ENCODE data around the gene MTUS2. TPM values are rescaled to one million over a fixed set of nuclear protein-coding genes. Genes with fewer than 3 reads are reported as not detected.

Gene MTUS2
- total and polyA plus RNA-seq, 2 donors (not counting 1 experiment from before 2014, with no cell fraction given), result 0.06 TPM; not detected in 1

DNA sequence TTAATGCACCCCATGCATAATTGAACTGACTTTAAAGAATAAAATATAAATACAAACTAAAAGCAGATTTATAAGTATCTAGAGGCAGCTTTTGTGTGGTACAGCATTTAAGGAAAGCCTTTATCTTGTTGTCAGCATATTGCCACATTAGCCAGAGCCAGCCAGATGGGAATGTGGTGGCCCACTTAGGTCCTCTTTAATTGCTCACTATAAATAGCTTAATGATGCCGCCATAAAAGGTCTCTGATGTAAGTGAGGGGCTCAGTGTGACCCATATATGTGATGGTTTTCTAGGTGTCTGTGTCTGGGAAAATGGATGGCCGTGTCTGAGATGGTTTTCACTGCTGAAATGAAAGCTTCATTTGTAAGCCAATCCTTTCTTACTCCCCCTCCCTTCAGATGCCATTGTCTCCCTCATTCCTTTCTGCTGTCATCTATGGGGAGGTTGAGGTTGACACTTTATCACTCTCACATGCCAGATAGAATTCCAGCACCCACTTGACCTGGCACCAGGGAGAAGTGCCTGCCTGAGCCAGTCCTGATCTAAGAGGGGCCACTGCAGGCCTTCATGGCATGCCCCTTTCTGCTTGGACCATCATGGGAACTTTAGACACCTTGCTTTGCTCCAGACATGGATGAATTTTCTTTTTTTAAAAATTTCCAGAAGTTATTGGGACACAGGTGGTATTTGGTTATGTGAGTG is 135.3 kb downstream of the MTUS2 start:
- no peaks in the 10 kb centered on the region for H3K79me2 ChIP-seq (ENCODE audit: control insufficient read depth, insufficient read depth, low read length)
- no peak overlapping the region for H2AFZ ChIP-seq (ENCODE audit: low read length)
- H3K9me3 ChIP-seq (ENCODE audit: control insufficient read depth, insufficient read depth, low read depth, low read length), result no peaks in the 10 kb centered on the region
- no peak overlapping the region for H3K4me2 ChIP-seq (ENCODE audit: extremely low read depth, insufficient read depth, low read length)
- no peak overlapping the region for H3K4me3 ChIP-seq (replicated peaks in 1 of 4; ENCODE audit: control extremely low read depth in 1 of 4, insufficient read depth in 1 of 4, low read depth in 3 of 4, low read length in 4 of 4)
- H3K27me3 ChIP-seq (ENCODE audit: control insufficient read depth, insufficient read depth, low read length), result no peaks in the 10 kb centered on the region
- TF ChIP-seq, protein P1, sequence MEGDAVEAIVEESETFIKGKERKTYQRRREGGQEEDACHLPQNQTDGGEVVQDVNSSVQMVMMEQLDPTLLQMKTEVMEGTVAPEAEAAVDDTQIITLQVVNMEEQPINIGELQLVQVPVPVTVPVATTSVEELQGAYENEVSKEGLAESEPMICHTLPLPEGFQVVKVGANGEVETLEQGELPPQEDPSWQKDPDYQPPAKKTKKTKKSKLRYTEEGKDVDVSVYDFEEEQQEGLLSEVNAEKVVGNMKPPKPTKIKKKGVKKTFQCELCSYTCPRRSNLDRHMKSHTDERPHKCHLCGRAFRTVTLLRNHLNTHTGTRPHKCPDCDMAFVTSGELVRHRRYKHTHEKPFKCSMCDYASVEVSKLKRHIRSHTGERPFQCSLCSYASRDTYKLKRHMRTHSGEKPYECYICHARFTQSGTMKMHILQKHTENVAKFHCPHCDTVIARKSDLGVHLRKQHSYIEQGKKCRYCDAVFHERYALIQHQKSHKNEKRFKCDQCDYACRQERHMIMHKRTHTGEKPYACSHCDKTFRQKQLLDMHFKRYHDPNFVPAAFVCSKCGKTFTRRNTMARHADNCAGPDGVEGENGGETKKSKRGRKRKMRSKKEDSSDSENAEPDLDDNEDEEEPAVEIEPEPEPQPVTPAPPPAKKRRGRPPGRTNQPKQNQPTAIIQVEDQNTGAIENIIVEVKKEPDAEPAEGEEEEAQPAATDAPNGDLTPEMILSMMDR (conservative IDR thresholded peaks at IDR 0.05 in 1 of 2, IDR thresholded peaks at IDR 0.05 in 1 of 2; ENCODE audit: low read depth in 1 of 2, low read length in 2 of 2), result no peak
- no peak for TF ChIP-seq EZH2 (IDR thresholded peaks at IDR 0.05; ENCODE audit: low read length, missing control alignments)
- H3K9ac ChIP-seq (ENCODE audit: insufficient read depth, low read length), result no peak overlapping the region
- no peak for DNase-seq (ENCODE audit: low read depth in 2 of 2)
- no peaks in the 10 kb centered on the region for H3K4me1 ChIP-seq (ENCODE audit: control insufficient read depth, extremely low read depth, insufficient read depth, low read length)
- no peak overlapping the region for H3K27ac ChIP-seq (ENCODE audit: insufficient read depth, low read length)
- no peaks in the 10 kb centered on the region for H3K36me3 ChIP-seq (ENCODE audit: control insufficient read depth, insufficient read depth, low read length)
- H4K20me1 ChIP-seq (ENCODE audit: control insufficient read depth, extremely low read depth, insufficient read depth, low read length), result no peaks in the 10 kb centered on the region

DNA sequence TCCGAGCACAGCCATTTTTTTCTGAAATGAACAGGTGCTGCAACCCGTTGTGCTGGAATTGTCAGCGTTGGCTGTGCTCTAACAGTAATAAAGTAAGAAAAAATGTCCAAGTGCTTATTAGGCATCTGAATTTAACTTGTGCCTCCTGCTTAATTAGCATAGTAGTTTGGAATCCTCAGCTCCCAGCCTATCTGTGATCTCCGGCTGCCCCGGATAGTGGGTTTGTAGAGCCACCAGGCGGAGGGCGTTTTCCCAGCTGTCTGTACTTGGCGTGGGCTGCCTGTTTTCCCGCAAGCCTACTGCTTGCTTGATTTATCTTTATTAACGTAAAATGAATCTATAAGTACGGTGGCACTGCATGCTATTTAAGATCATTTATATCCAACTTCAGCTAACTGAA is 137.9 kb downstream of the MTUS2 start:
- Histone ChIP-seq H4K20me1 (ENCODE audit: control insufficient read depth, extremely low read depth, insufficient read depth, low read length) (no peaks in the 10 kb centered on the region), H3K79me2 (ENCODE audit: control insufficient read depth, insufficient read depth, low read length) (no peaks in the 10 kb centered on the region), H3K27me3 (ENCODE audit: control insufficient read depth, insufficient read depth, low read length) (no peaks in the 10 kb centered on the region), H3K4me3 (replicated peaks in 1 of 4; ENCODE audit: control extremely low read depth in 1 of 4, insufficient read depth in 1 of 4, low read depth in 3 of 4, low read length in 4 of 4) (no peak overlapping the region), H2AFZ (ENCODE audit: low read length) (no peak overlapping the region), H3K27ac (ENCODE audit: insufficient read depth, low read length) (no peak overlapping the region), H3K9me3 (ENCODE audit: control insufficient read depth, insufficient read depth, low read depth, low read length) (no peaks in the 10 kb centered on the region), H3K4me2 (ENCODE audit: extremely low read depth, insufficient read depth, low read length) (no peak overlapping the region), H3K36me3 (ENCODE audit: control insufficient read depth, insufficient read depth, low read length) (no peaks in the 10 kb centered on the region), H3K9ac (ENCODE audit: insufficient read depth, low read length) (no peak overlapping the region), H3K4me1 (ENCODE audit: control insufficient read depth, extremely low read depth, insufficient read depth, low read length) (no peaks in the 10 kb centered on the region)
- TF ChIP-seq EZH2 (IDR thresholded peaks at IDR 0.05; ENCODE audit: low read length, missing control alignments), result no peak
- TF ChIP-seq, protein P1 (conservative IDR thresholded peaks at IDR 0.05 in 1 of 2, IDR thresholded peaks at IDR 0.05 in 1 of 2; ENCODE audit: low read depth in 1 of 2, low read length in 2 of 2), result no peak
- DNase-seq (ENCODE audit: low read depth in 2 of 2), result no peak

DNA sequence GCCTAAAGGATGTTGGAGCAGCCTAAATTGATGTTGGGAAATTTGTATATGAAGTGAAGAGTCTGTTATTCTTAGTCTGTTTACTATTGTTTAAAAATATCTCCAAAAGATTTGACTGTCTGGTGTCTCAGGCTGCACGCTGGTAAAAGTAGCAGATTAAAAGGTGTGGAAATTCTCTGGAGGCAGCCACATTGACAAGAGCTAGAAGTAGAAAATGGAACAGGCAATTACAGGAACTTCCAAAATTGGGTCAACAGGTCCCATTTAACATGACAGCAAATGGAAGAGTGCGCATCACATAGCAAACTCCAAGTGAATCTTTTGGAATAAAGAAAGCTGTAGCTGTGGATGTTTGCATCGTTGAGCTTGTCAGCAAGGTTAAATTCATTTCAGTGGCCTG is 138.3 kb downstream of the MTUS2 start:
- Histone ChIP-seq H3K4me1 (ENCODE audit: control insufficient read depth, extremely low read depth, insufficient read depth, low read length) (no peaks in the 10 kb centered on the region), H3K4me3 (replicated peaks in 1 of 4; ENCODE audit: control extremely low read depth in 1 of 4, insufficient read depth in 1 of 4, low read depth in 3 of 4, low read length in 4 of 4) (no peak overlapping the region), H3K27me3 (ENCODE audit: control insufficient read depth, insufficient read depth, low read length) (no peaks in the 10 kb centered on the region), H3K4me2 (ENCODE audit: extremely low read depth, insufficient read depth, low read length) (no peak overlapping the region), H3K9ac (ENCODE audit: insufficient read depth, low read length) (no peak overlapping the region), H3K79me2 (ENCODE audit: control insufficient read depth, insufficient read depth, low read length) (no peaks in the 10 kb centered on the region), H3K36me3 (ENCODE audit: control insufficient read depth, insufficient read depth, low read length) (no peaks in the 10 kb centered on the region), H3K27ac (ENCODE audit: insufficient read depth, low read length) (no peak overlapping the region), H4K20me1 (ENCODE audit: control insufficient read depth, extremely low read depth, insufficient read depth, low read length) (no peaks in the 10 kb centered on the region), H3K9me3 (ENCODE audit: control insufficient read depth, insufficient read depth, low read depth, low read length) (no peaks in the 10 kb centered on the region), H2AFZ (ENCODE audit: low read length) (no peak overlapping the region)
- no peak for DNase-seq (ENCODE audit: low read depth in 2 of 2)
- no peak for TF ChIP-seq EZH2 (IDR thresholded peaks at IDR 0.05; ENCODE audit: low read length, missing control alignments)
- TF ChIP-seq, protein P1 (conservative IDR thresholded peaks at IDR 0.05 in 1 of 2, IDR thresholded peaks at IDR 0.05 in 1 of 2; ENCODE audit: low read depth in 1 of 2, low read length in 2 of 2), result no peak
